ENCODE measurements around the gene HDGFL2. TPM values are rescaled to one million over a fixed set of nuclear protein-coding genes. Genes with fewer than 3 reads are reported as not detected.

Gene HDGFL2
- total and polyA plus RNA-seq, 7 experiments from 2014 or later = 14.0 to 64.6 (median 31.5) TPM

DNA sequence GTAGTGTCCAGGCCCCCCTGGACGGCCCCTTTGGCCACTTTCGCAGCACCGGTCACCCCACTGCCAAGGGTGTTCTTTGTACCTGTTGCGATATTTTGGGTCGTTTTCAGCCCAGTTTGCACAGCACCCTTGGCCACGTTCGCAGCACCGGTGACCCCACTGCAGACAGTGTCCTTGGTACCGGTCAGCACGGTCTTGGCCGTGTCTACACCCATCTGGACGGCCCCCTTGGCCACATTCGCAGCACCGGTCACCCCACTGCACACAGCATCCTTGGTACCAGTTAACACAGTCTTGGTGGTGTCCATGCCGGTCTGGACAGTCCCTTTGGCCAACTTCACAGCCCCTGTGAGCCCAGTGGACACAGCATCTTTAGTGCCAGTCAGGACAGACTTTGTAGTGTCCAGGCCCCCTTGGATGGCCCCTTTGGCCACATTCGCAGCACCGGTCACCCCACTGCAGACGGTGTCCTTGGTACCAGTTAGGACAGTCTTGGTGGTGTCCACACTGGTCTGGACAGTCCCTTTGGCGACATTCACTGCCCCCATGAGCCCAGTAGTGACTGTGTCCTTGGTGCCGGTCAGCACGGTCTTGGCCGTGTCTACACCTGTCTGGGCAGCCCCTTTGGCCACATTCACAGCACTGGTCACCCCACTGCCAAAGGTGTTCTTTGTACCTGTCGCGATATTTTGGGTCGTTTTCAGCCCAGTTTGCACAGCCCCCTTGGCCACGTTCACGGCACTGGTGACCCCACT lies 39.4 kb downstream of the HDGFL2 start:
- Mint-ChIP-seq H3K4me1 (peaks cover 0 to 4% (median 0%) of the 10 kb centered on the region in 7 donors), H3K36me3 (peaks cover 0 to 3% (median 0%) of the 10 kb centered on the region in 5 donors), H3K4me3 (no peak overlapping the region), H3K27me3 (no peaks in the 10 kb centered on the region), H3K27ac (no peak overlapping the region), H3K9me3 (no peaks in the 10 kb centered on the region)
- Histone ChIP-seq H3K9me3 (ENCODE audit: control insufficient read depth in 2 of 3, low read length in 3 of 3) (no peaks in the 10 kb centered on the region), H3K4me1 (ENCODE audit: control insufficient read depth in 2 of 2, insufficient read depth in 2 of 2, low read length in 2 of 2) (no peaks in the 10 kb centered on the region), H3K36me3 (ENCODE audit: control insufficient read depth in 2 of 3, insufficient read depth in 3 of 3, low read length in 3 of 3) (no peaks in the 10 kb centered on the region), H3K4me3 (ENCODE audit: low read length) (no peak overlapping the region), H3K27me3 (ENCODE audit: control insufficient read depth in 2 of 2, insufficient read depth in 2 of 2, low read length in 2 of 2) (no peaks in the 10 kb centered on the region), H3K27ac (ENCODE audit: low read depth, low read length) (no peak overlapping the region)
- ChIA-PET POLR2A (no interaction called here), CTCF (no interaction called here)
- no peak for ATAC-seq
- no peak for DNase-seq
- intact Hi-C loops (cut with micrococcal nuclease) = no loop called here

DNA sequence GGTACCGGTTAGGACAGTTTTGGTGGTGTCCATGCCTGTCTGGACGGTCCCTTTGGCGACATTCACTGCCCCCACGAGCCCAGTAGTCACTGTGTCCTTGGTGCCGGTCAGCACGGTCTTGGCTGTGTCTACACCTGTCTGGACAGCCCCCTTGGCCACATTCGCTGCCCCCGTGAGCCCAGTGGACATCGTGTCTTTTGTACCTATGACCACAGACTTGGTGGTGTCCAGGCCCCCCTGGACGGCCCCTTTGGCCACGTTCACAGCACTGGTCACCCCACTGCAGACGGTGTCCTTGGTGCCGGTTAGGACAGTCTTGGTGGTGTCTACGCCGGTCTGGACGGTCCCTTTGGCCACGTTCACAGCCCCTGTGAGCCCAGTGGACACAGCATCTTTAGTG lies 40.0 kb downstream of the HDGFL2 start:
- intact Hi-C loops (cut with micrococcal nuclease) = no loop called here
- Mint-ChIP-seq H3K36me3 (no peaks in the 10 kb centered on the region), H3K27ac (no peak overlapping the region), H3K9me3 (no peaks in the 10 kb centered on the region), H3K27me3 (no peaks in the 10 kb centered on the region), H3K4me3 (no peak overlapping the region), H3K4me1 (no peaks in the 10 kb centered on the region)
- CTCF ChIA-PET = no interaction called here
- DNase-seq (no peak), ATAC-seq (no peak)
- Histone ChIP-seq H3K27me3 (ENCODE audit: control insufficient read depth in 2 of 2, insufficient read depth in 2 of 2, low read length in 2 of 2) (no peaks in the 10 kb centered on the region), H3K9me3 (ENCODE audit: control insufficient read depth in 2 of 3, low read length in 3 of 3) (no peaks in the 10 kb centered on the region), H3K27ac (ENCODE audit: low read depth, low read length) (no peak overlapping the region), H3K36me3 (ENCODE audit: control insufficient read depth in 2 of 3, insufficient read depth in 3 of 3, low read length in 3 of 3) (no peaks in the 10 kb centered on the region), H3K4me3 (ENCODE audit: low read length) (no peak overlapping the region), H3K4me1 (ENCODE audit: control insufficient read depth in 2 of 2, insufficient read depth in 2 of 2, low read length in 2 of 2) (no peaks in the 10 kb centered on the region)
- POLR2A ChIA-PET = no interaction called here

DNA sequence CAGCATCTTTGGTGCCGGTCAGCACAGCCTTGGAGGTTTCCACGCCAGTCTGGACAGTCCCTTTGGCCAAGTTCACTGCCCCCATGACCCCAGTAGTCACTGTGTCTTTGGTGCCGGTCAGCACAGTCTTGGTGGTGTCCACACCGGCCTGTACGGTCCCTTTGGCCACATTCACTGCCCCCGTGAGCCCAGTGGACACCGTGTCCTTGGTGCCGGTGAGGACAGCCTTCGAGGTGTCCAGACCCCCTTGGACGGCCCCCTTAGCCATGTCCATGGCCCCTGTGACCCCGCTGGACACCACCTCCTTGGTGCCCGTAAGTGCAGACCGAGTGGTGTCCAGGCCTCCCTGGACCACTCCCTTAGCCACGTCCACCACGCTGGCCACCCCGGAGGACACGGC lies 41.2 kb downstream of the HDGFL2 start:
- Mint-ChIP-seq H3K36me3 (no peaks in the 10 kb centered on the region), H3K9me3 (no peaks in the 10 kb centered on the region), H3K4me1 (no peaks in the 10 kb centered on the region), H3K4me3 (no peak overlapping the region), H3K27ac (no peak overlapping the region), H3K27me3 (no peaks in the 10 kb centered on the region)
- intact Hi-C loops (cut with micrococcal nuclease) = no loop called here
- ATAC-seq (no peak), DNase-seq (no peak)
- H3K27ac ChIP-seq (ENCODE audit: low read depth, low read length) = no peak overlapping the region
- POLR2A ChIA-PET = no interaction called here
- H3K36me3 ChIP-seq (ENCODE audit: control insufficient read depth in 2 of 3, insufficient read depth in 3 of 3, low read length in 3 of 3) = no peaks in the 10 kb centered on the region
- H3K27me3 ChIP-seq (ENCODE audit: control insufficient read depth in 2 of 2, insufficient read depth in 2 of 2, low read length in 2 of 2) = no peaks in the 10 kb centered on the region
- H3K4me3 ChIP-seq (ENCODE audit: low read length) = no peak overlapping the region
- no peaks in the 10 kb centered on the region for H3K4me1 ChIP-seq (ENCODE audit: control insufficient read depth in 2 of 2, insufficient read depth in 2 of 2, low read length in 2 of 2)
- no peaks in the 10 kb centered on the region for H3K9me3 ChIP-seq (ENCODE audit: control insufficient read depth in 2 of 3, low read length in 3 of 3)
- CTCF ChIA-PET = no interaction called here

DNA sequence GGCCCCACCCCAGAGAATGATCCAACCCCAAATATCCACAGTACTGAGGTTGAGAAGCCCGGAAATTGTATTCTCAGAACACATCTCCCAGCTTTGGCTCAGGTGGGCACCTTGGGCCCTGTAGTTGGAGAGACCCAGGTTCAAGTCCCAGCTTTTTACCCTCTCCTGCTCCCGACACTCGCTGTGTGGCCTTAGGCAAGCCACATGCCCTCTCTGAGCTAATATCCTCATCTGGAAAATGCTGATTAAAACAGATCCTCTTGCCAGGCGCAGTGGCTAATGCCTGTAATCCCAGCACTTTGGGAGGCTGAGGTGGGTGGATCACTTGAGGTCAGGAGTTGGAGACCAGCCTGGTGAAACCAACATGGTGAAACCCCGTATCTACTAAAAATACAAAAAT lies 43.6 kb downstream of the HDGFL2 start:
- Histone ChIP-seq H3K36me3 (ENCODE audit: control insufficient read depth in 2 of 3, insufficient read depth in 3 of 3, low read length in 3 of 3) (no peaks in the 10 kb centered on the region), H3K9me3 (ENCODE audit: control insufficient read depth in 2 of 3, low read length in 3 of 3) (no peaks in the 10 kb centered on the region), H3K27me3 (ENCODE audit: control insufficient read depth in 2 of 2, insufficient read depth in 2 of 2, low read length in 2 of 2) (no peaks in the 10 kb centered on the region), H3K4me1 (ENCODE audit: control insufficient read depth in 2 of 2, insufficient read depth in 2 of 2, low read length in 2 of 2) (no peaks in the 10 kb centered on the region), H3K27ac (ENCODE audit: low read depth, low read length) (no peak overlapping the region), H3K4me3 (ENCODE audit: low read length) (no peak overlapping the region)
- Mint-ChIP-seq H3K36me3 (no peaks in the 10 kb centered on the region), H3K9me3 (no peaks in the 10 kb centered on the region), H3K27me3 (peaks cover 0 to 5% (median 0%) of the 10 kb centered on the region in 5 donors), H3K4me3 (no peak overlapping the region), H3K27ac (no peak overlapping the region), H3K4me1 (peaks cover 0 to 2% (median 0%) of the 10 kb centered on the region in 7 donors)
- no peak for ATAC-seq
- ChIA-PET POLR2A (no interaction called here), CTCF (no interaction called here)
- DNase-seq = no peak
- intact Hi-C loops (cut with micrococcal nuclease) = no loop called here

DNA sequence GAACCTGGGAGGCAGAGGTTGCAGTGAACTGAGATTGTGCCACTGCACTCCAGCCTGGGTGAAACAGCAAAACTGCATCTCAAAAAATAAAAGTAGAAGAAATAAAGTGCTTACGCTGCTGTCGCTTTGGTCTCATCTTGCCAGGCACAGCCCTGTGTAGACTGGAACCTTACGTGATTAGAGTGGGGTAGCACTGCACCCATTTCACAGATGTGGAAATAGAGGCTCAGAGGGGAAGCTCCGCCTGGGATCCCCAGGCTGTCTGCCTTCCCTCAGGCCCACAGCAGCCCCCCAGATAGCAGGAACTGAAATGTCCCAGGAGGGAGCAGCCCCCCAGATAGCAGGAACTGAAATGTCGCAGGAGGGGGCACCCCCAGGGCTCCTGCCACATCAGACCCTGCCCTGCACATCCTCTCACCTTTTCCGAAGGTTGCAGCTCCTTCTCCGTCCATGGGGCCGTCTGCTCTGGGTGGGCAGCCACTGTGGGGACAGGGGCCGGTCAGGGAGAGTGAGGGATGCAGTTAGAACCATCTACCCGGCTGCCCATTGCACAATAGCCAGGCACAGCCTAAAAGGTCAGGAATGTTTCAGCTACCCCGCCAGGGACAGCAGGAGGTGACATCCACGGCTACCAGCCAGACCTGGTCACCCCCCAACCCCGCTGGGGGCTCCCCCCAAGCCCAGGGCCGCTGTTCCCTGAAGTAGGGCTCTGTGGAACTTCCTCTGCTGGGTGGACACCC lies 44.3 kb downstream of the HDGFL2 start:
- no peak for ATAC-seq
- no peak overlapping the region for H3K4me3 Mint-ChIP-seq
- CTCF ChIA-PET = interaction anchor here (1.2 kb wide), 1 partner anchor 9 kb away, joined by 5 read pairs; no protein-coding TSS in a partner anchor
- Histone ChIP-seq H3K4me1 (ENCODE audit: control insufficient read depth in 2 of 2, insufficient read depth in 2 of 2, low read length in 2 of 2) (no peaks in the 10 kb centered on the region), H3K27ac (ENCODE audit: low read depth, low read length) (no peak overlapping the region), H3K4me3 (ENCODE audit: low read length) (no peak overlapping the region), H3K27me3 (ENCODE audit: control insufficient read depth in 2 of 2, insufficient read depth in 2 of 2, low read length in 2 of 2) (no peaks in the 10 kb centered on the region), H3K36me3 (ENCODE audit: control insufficient read depth in 2 of 3, insufficient read depth in 3 of 3, low read length in 3 of 3) (no peaks in the 10 kb centered on the region), H3K9me3 (ENCODE audit: control insufficient read depth in 2 of 3, low read length in 3 of 3) (no peaks in the 10 kb centered on the region)
- POLR2A ChIA-PET = no interaction called here
- no peaks in the 10 kb centered on the region for H3K9me3 Mint-ChIP-seq
- H3K4me1 Mint-ChIP-seq = peaks cover 0 to 2% (median 0%) of the 10 kb centered on the region in 7 donors
- H3K27ac Mint-ChIP-seq = no peak overlapping the region
- intact Hi-C loops (cut with micrococcal nuclease) = no loop called here
- peaks cover 0 to 5% (median 0%) of the 10 kb centered on the region in 5 donors for H3K27me3 Mint-ChIP-seq
- DNase-seq = no peak
- no peaks in the 10 kb centered on the region for H3K36me3 Mint-ChIP-seq

DNA sequence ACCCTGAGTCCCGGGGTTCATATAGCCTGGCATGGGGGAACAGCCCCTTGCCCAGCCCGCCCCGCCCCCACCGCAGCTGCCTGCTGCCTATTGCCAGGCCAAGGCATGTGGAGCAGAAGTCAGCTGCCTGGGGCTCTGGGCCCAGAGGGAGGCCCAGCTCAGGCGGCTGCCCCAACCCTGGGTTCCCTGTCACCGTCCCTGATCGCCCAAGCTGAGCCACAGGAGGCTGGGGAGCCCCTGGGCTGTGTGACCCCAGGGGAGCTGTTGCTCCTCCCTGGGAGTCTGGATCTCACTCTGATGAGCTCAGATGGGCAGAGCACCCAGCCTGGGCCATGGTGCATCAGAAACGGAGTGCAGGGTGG lies 44.8 kb downstream of the HDGFL2 start:
- no peaks in the 10 kb centered on the region for H3K36me3 Mint-ChIP-seq
- peaks cover 0 to 2% (median 0%) of the 10 kb centered on the region in 7 donors for H3K4me1 Mint-ChIP-seq

More for the DNA sequence above, 44.8 kb downstream of the HDGFL2 start:
- ATAC-seq = no peak
- DNase-seq = no peak
- Histone ChIP-seq H3K27ac (ENCODE audit: low read depth, low read length) (no peak overlapping the region), H3K4me3 (ENCODE audit: low read length) (no peak overlapping the region), H3K9me3 (ENCODE audit: control insufficient read depth in 2 of 3, low read length in 3 of 3) (no peaks in the 10 kb centered on the region), H3K36me3 (ENCODE audit: control insufficient read depth in 2 of 3, insufficient read depth in 3 of 3, low read length in 3 of 3) (no peaks in the 10 kb centered on the region), H3K4me1 (ENCODE audit: control insufficient read depth in 2 of 2, insufficient read depth in 2 of 2, low read length in 2 of 2) (no peaks in the 10 kb centered on the region), H3K27me3 (ENCODE audit: control insufficient read depth in 2 of 2, insufficient read depth in 2 of 2, low read length in 2 of 2) (no peaks in the 10 kb centered on the region)
- Mint-ChIP-seq H3K9me3 (no peaks in the 10 kb centered on the region), H3K4me3 (no peak overlapping the region), H3K27me3 (peaks cover 0 to 5% (median 0%) of the 10 kb centered on the region in 5 donors), H3K27ac (no peak overlapping the region)
- ChIA-PET CTCF (interaction anchor here (1.2 kb wide), 1 partner anchor 8 kb away, joined by 5 read pairs; no protein-coding TSS in a partner anchor), POLR2A (no interaction called here)
- intact Hi-C loops (cut with micrococcal nuclease) = no loop called here

Data from naive thymus-derived CD4-positive, alpha-beta T cell (primary cell).